Trophoblast cell (in vitro differentiated cells and primary cell): ENCODE measurements around the gene TNS1.
A peak's percentile ranks its signal among the peaks of the same experiment; 100 is the strongest.

Source experiments
- DNase-seq, 2 donors: peaks; one replicate each; pipeline ENCODE4 v3.0.0-alpha.2; 2016
- H2AFZ ChIP-seq: 2 replicates; pipeline ENCODE4 v1.6.1; 2013; ENCODE audit warnings: low read length, moderate library complexity, mild to moderate bottlenecking; ENCODE audit not compliant: insufficient read depth, poor library complexity
- H2AK5ac ChIP-seq: 2 replicates; pipeline ENCODE4 v1.6.1; 2013; ENCODE audit warnings: mild to moderate bottlenecking, low read length
- H2BK120ac ChIP-seq: 2 replicates; pipeline ENCODE4 v1.6.1; 2013; ENCODE audit warnings: low read length, mild to moderate bottlenecking, moderate library complexity; ENCODE audit not compliant: insufficient read depth, poor library complexity
- H2BK12ac ChIP-seq: 2 replicates; pipeline ENCODE4 v1.6.1; 2013; ENCODE audit warnings: mild to moderate bottlenecking, low read length, moderate library complexity
- H2BK5ac ChIP-seq: 2 replicates; pipeline ENCODE4 v1.6.1; 2013; ENCODE audit warnings: low read length, low read depth, moderate library complexity, mild to moderate bottlenecking; ENCODE audit not compliant: poor library complexity
- H3K14ac ChIP-seq: 2 replicates; pipeline ENCODE4 v1.6.1; 2013; ENCODE audit warnings: mild to moderate bottlenecking, low read length
- H3K18ac ChIP-seq: 2 replicates; pipeline ENCODE4 v1.6.1; 2013; ENCODE audit warnings: mild to moderate bottlenecking, low read length
- H3K23ac ChIP-seq: 2 replicates; pipeline ENCODE4 v1.6.1; 2013; ENCODE audit warnings: low read length
- H3K27ac ChIP-seq: 2 replicates; pipeline ENCODE4 v1.5.1; 2013; ENCODE audit warnings: low read depth, mild to moderate bottlenecking, inconsistent platforms, low read length, moderate library complexity
- H3K27me3 ChIP-seq: 2 replicates; pipeline ENCODE4 v1.6.1; 2013; ENCODE audit warnings: inconsistent platforms, mild to moderate bottlenecking, low read length, moderate library complexity; ENCODE audit not compliant: insufficient read depth
- H3K36me3 ChIP-seq, 2 experiments: 1 replicate in 1 of 2; 2 replicates in 1 of 2; pipeline ENCODE4 v1.6.1; 2013; ENCODE audit warnings: low read length in 2 of 2, mild to moderate bottlenecking in 2 of 2, moderate library complexity in 1 of 2; ENCODE audit not compliant: insufficient read depth in 2 of 2, control insufficient read depth in 1 of 2
- H3K4ac ChIP-seq: 2 replicates; pipeline ENCODE4 v1.6.1; 2013; ENCODE audit warnings: low read depth, mild to moderate bottlenecking, low read length, moderate library complexity
- H3K4me1 ChIP-seq, 2 experiments: 1 replicate in 1 of 2; 2 replicates in 1 of 2; pipeline ENCODE4 v1.6.1; 2013; ENCODE audit warnings: low read length in 2 of 2, mild to moderate bottlenecking in 2 of 2, moderate library complexity in 1 of 2; ENCODE audit not compliant: insufficient read depth in 2 of 2, control insufficient read depth in 1 of 2
- H3K4me2 ChIP-seq: 2 replicates; pipeline ENCODE4 v1.6.1; 2013; ENCODE audit warnings: inconsistent platforms, mild to moderate bottlenecking, low read length, moderate library complexity
- H3K4me3 ChIP-seq: 2 replicates; pipeline ENCODE4 v1.5.1; 2013; ENCODE audit warnings: mild to moderate bottlenecking, low read depth, low read length, inconsistent platforms
- H3K79me1 ChIP-seq: one replicate; pipeline ENCODE4 v1.6.1; 2013; ENCODE audit warnings: low read length
- H3K79me2 ChIP-seq: 2 replicates; pipeline ENCODE4 v1.6.1; 2013; ENCODE audit warnings: low read length, mild to moderate bottlenecking; ENCODE audit not compliant: control insufficient read depth, insufficient read depth, poor library complexity
- H3K9ac ChIP-seq: 2 replicates; pipeline ENCODE4 v1.6.1; 2013; ENCODE audit warnings: mild to moderate bottlenecking, low read length
- H3K9me3 ChIP-seq: 2 replicates; pipeline ENCODE4 v1.6.1; 2013; ENCODE audit warnings: low read depth, mild to moderate bottlenecking, control low read depth, inconsistent platforms, low read length; ENCODE audit not compliant: insufficient read depth
- H4K12ac ChIP-seq: 2 replicates; pipeline ENCODE4 v1.6.1; 2013; ENCODE audit warnings: low read depth, mild to moderate bottlenecking, low read length, moderate library complexity
- H4K8ac ChIP-seq: 2 replicates; pipeline ENCODE4 v1.6.1; 2013; ENCODE audit warnings: low read depth, mild to moderate bottlenecking, low read length, moderate library complexity
- H4K91ac ChIP-seq: one replicate; pipeline ENCODE4 v1.6.1; 2013; ENCODE audit warnings: low read depth, mild to moderate bottlenecking, low read length, moderate library complexity
- WGBS: extraction: QIAGEN DNeasy Blood & Tissue Kit; methylation state at CpG from one replicate; pipeline ENCODE4 v1.1.7; 2013; ENCODE audit warnings: missing lambda C conversion rate; ENCODE audit not compliant: insufficient read length, insufficient coverage; ENCODE audit errors: extremely low coverage; 5-methylcytosine and 5-hydroxymethylcytosine counted together

The TNS1 gene

GRCh38 chr2:217975626-217976025, 27.2 kb downstream of the TNS1 start:
- peak overlapping the region; percentile 25 for H3K4me3 ChIP-seq
- no CpG with 5 or more reads among the region's 8 CpGs for WGBS
- no peak overlapping the region for H3K18ac ChIP-seq
- H3K27ac ChIP-seq, result no peak overlapping the region
- no peak overlapping the region for H3K4ac ChIP-seq
- H2BK5ac ChIP-seq, result no peak overlapping the region
- no peak overlapping the region for H2AK5ac ChIP-seq
- no peak overlapping the region for H2AFZ ChIP-seq
- no peak overlapping the region for H4K8ac ChIP-seq
- H3K9me3 ChIP-seq, result no peaks in the 10 kb centered on the region
- H2BK12ac ChIP-seq, result no peak overlapping the region
- H3K27me3 ChIP-seq, result no peaks in the 10 kb centered on the region
- no peaks in the 10 kb centered on the region for H3K79me2 ChIP-seq
- H3K23ac ChIP-seq, result no peak overlapping the region
- H3K36me3 ChIP-seq, result no peaks in the 10 kb centered on the region
- peaks cover 4 to 14% of the 10 kb centered on the region in 2 experiments for H3K4me1 ChIP-seq
- no peak overlapping the region for H2BK120ac ChIP-seq
- no peaks in the 10 kb centered on the region for H3K79me1 ChIP-seq
- no peak for DNase-seq
- H4K12ac ChIP-seq, result no peak overlapping the region
- H3K14ac ChIP-seq, result no peak overlapping the region
- no peak overlapping the region for H3K4me2 ChIP-seq
- no peak overlapping the region for H4K91ac ChIP-seq
- H3K9ac ChIP-seq, result no peak overlapping the region

- no peak overlapping the region for H3K4ac ChIP-seq
- H3K27ac ChIP-seq, result no peak overlapping the region
- no peak overlapping the region for H3K9ac ChIP-seq
- no peaks in the 10 kb centered on the region for H3K36me3 ChIP-seq
- no peak overlapping the region for H4K91ac ChIP-seq
- no peak overlapping the region for H4K12ac ChIP-seq
- H3K9me3 ChIP-seq, result no peaks in the 10 kb centered on the region
- no peak overlapping the region for H3K18ac ChIP-seq
- no peak overlapping the region for H2BK12ac ChIP-seq
- no CpG with 5 or more reads among the region's 8 CpGs for WGBS
- no peak for DNase-seq
- H3K14ac ChIP-seq, result no peak overlapping the region
- no peaks in the 10 kb centered on the region for H3K79me2 ChIP-seq
- H4K8ac ChIP-seq, result no peak overlapping the region
- no peak overlapping the region for H3K4me3 ChIP-seq
- no peak overlapping the region for H2BK5ac ChIP-seq
- H2AFZ ChIP-seq, result no peak overlapping the region
- no peak overlapping the region for H2AK5ac ChIP-seq
- H2BK120ac ChIP-seq, result no peak overlapping the region
- no peak overlapping the region for H3K23ac ChIP-seq
- no peaks in the 10 kb centered on the region for H3K79me1 ChIP-seq
- peaks cover 4 to 13% of the 10 kb centered on the region in 2 experiments for H3K4me1 ChIP-seq
- H3K27me3 ChIP-seq, result no peaks in the 10 kb centered on the region
- no peak overlapping the region for H3K4me2 ChIP-seq
Measured at GRCh38 chr2:217974389-217975005, 28.3 kb downstream of the TNS1 start.

GRCh38 chr2:217973008-217973787, 29.6 kb downstream of the TNS1 start:
- H3K4me2 ChIP-seq, result no peak overlapping the region
- no peak overlapping the region for H3K4ac ChIP-seq
- DNase-seq, result no peak
- H3K14ac ChIP-seq, result no peak overlapping the region
- H3K9me3 ChIP-seq, result no peaks in the 10 kb centered on the region
- H2BK120ac ChIP-seq, result no peak overlapping the region
- no peaks in the 10 kb centered on the region for H3K79me1 ChIP-seq
- no peak overlapping the region for H3K4me3 ChIP-seq
- H4K8ac ChIP-seq, result no peak overlapping the region
- H3K18ac ChIP-seq, result no peak overlapping the region
- H4K12ac ChIP-seq, result no peak overlapping the region
- WGBS, result no CpG with 5 or more reads among the region's 11 CpGs
- H2BK5ac ChIP-seq, result no peak overlapping the region
- no peak overlapping the region for H4K91ac ChIP-seq
- no peak overlapping the region for H2BK12ac ChIP-seq
- no peaks in the 10 kb centered on the region for H3K36me3 ChIP-seq
- no peaks in the 10 kb centered on the region for H3K27me3 ChIP-seq
- H3K23ac ChIP-seq, result no peak overlapping the region
- H3K79me2 ChIP-seq, result no peaks in the 10 kb centered on the region
- H3K4me1 ChIP-seq, result peaks cover 0 to 5% of the 10 kb centered on the region in 2 experiments
- no peak overlapping the region for H2AFZ ChIP-seq
- no peak overlapping the region for H3K9ac ChIP-seq
- no peak overlapping the region for H2AK5ac ChIP-seq
- H3K27ac ChIP-seq, result no peak overlapping the region

GRCh38 chr2:217972490-217972889, 30.3 kb downstream of the TNS1 start:
- Histone ChIP-seq H2AK5ac (no peak overlapping the region), H2BK5ac (no peak overlapping the region), H2BK120ac (no peak overlapping the region), H2AFZ (no peak overlapping the region), H3K4ac (no peak overlapping the region), H3K18ac (no peak overlapping the region), H3K4me1 (no peaks in the 10 kb centered on the region), H3K4me2 (no peak overlapping the region), H3K4me3 (no peak overlapping the region), H4K12ac (no peak overlapping the region), H3K23ac (no peak overlapping the region), H4K91ac (no peak overlapping the region), H3K27me3 (no peaks in the 10 kb centered on the region), H3K27ac (no peak overlapping the region), H3K9ac (no peak overlapping the region), H3K79me1 (no peaks in the 10 kb centered on the region), H4K8ac (no peak overlapping the region), H3K36me3 (no peaks in the 10 kb centered on the region), H3K14ac (no peak overlapping the region), H3K9me3 (no peaks in the 10 kb centered on the region), H3K79me2 (no peaks in the 10 kb centered on the region), H2BK12ac (no peak overlapping the region)
- WGBS, result no CpG with 5 or more reads among the region's 1 CpG
- no peak for DNase-seq
